ENCODE results near the gene FES. TPM values are rescaled to one million over a fixed set of nuclear protein-coding genes. Genes with fewer than 3 reads are reported as not detected.

FES gene
- total and polyA plus RNA-seq, 2 experiments from 2014 or later = 3.5 TPM

- H3K9ac ChIP-seq = no peak overlapping the region
- no peaks in the 10 kb centered on the region for H3K9me3 ChIP-seq (ENCODE audit: low read depth)
- no peak overlapping the region for H3K4me2 ChIP-seq (ENCODE audit: unreplicated experiment)
- H3K27ac ChIP-seq = no peak overlapping the region
- TF ChIP-seq EZH2 (IDR thresholded peaks at IDR 0.05; ENCODE audit: insufficient read depth, poor library complexity, severe bottlenecking) (no peak), EZH2phosphoT487 (IDR thresholded peaks at IDR 0.05; ENCODE audit: insufficient read depth, low read depth) (no peak)
- no peaks in the 10 kb centered on the region for H3K27me3 ChIP-seq (replicated peaks; ENCODE audit: insufficient read depth)
- WGBS, 2 experiments (ENCODE audit: low coverage in 1 of 2, low lambda C conversion rate in 2 of 2, missing lambda C conversion rate in 2 of 2) = 88 to 89% methylated on average over 32 to 35 of the region's 35 CpGs
- no peak overlapping the region for H2AFZ ChIP-seq
- H3K4me3 ChIP-seq = no peak overlapping the region
- in situ Hi-C loops (cut with MboI) = loop anchor here (10.0 to 25.0 kb wide), 2 partner anchors 227 to 569 kb away; no protein-coding TSS in a partner anchor
- H3K36me3 ChIP-seq (ENCODE audit: low read depth) = peaks cover 5% of the 10 kb centered on the region; the same call in 1 of the 2 replicates
- peaks cover 6% of the 10 kb centered on the region; the same call in 1 of the 2 replicates for H3F3A ChIP-seq (ENCODE audit: insufficient read depth)
- H4K20me1 ChIP-seq (ENCODE audit: insufficient read depth) = no peaks in the 10 kb centered on the region
- H3K9me2 ChIP-seq (ENCODE audit: insufficient read depth) = no peaks in the 10 kb centered on the region
- H3K4me1 ChIP-seq (ENCODE audit: insufficient read depth) = peaks cover 4% of the 10 kb centered on the region; the same call in 1 of the 2 replicates
- DNase-seq = no peak
- H3K79me2 ChIP-seq (ENCODE audit: insufficient read depth) = 0 out of 2 replicates have a peak, but pooled peaks cover 3% of the 10 kb centered on the region
Observed at GRCh38 chr15:90881181-90881977, 2.9 kb upstream of the FES start.

- Histone ChIP-seq H3K9me3 (ENCODE audit: low read depth) (no peaks in the 10 kb centered on the region), H2AFZ (no peak overlapping the region), H3K9ac (no peak overlapping the region), H3K9me2 (ENCODE audit: insufficient read depth) (no peaks in the 10 kb centered on the region), H3K27me3 (replicated peaks; ENCODE audit: insufficient read depth) (no peaks in the 10 kb centered on the region), H3K27ac (no peak overlapping the region), H4K20me1 (ENCODE audit: insufficient read depth) (no peaks in the 10 kb centered on the region), H3K36me3 (ENCODE audit: low read depth) (peaks cover 5% of the 10 kb centered on the region; the same call in 1 of the 2 replicates), H3K79me2 (ENCODE audit: insufficient read depth) (no peaks in the 10 kb centered on the region), H3F3A (ENCODE audit: insufficient read depth) (peaks cover 6% of the 10 kb centered on the region; the same call in 1 of the 2 replicates), H3K4me3 (no peak overlapping the region), H3K4me1 (ENCODE audit: insufficient read depth) (peaks cover 4% of the 10 kb centered on the region; the same call in 1 of the 2 replicates), H3K4me2 (ENCODE audit: unreplicated experiment) (no peak overlapping the region)
- TF ChIP-seq EZH2phosphoT487 (IDR thresholded peaks at IDR 0.05; ENCODE audit: insufficient read depth, low read depth) (no peak), EZH2 (IDR thresholded peaks at IDR 0.05; ENCODE audit: insufficient read depth, poor library complexity, severe bottlenecking) (no peak)
- WGBS, 2 experiments (ENCODE audit: low coverage in 1 of 2, low lambda C conversion rate in 2 of 2, missing lambda C conversion rate in 2 of 2) = 86 to 90% methylated on average over 18 to 19 of the region's 19 CpGs
- DNase-seq = no peak
- in situ Hi-C loops (cut with MboI) = loop anchor here (10.0 to 25.0 kb wide), 2 partner anchors 227 to 570 kb away; no protein-coding TSS in a partner anchor
Observed at GRCh38 chr15:90881978-90882721, 2.2 kb upstream of the FES start.

GRCh38 chr15:90882781-90883525 is 1.4 kb upstream of the FES start:
- in situ Hi-C loops (cut with MboI) = loop anchor here (10.0 to 25.0 kb wide), 2 partner anchors 228 to 571 kb away; no protein-coding TSS in a partner anchor
- Histone ChIP-seq H3K9ac (peak overlapping the region; percentile 85), H3K9me2 (ENCODE audit: insufficient read depth) (no peaks in the 10 kb centered on the region), H3K27me3 (replicated peaks; ENCODE audit: insufficient read depth) (no peaks in the 10 kb centered on the region), H3K4me1 (ENCODE audit: insufficient read depth) (peaks cover 4% of the 10 kb centered on the region; the same call in 1 of the 2 replicates), H3K4me3 (no peak overlapping the region), H2AFZ (no peak overlapping the region), H3K4me2 (ENCODE audit: unreplicated experiment) (no peak overlapping the region), H3F3A (ENCODE audit: insufficient read depth) (peaks cover 6% of the 10 kb centered on the region; the same call in 1 of the 2 replicates), H3K79me2 (ENCODE audit: insufficient read depth) (no peaks in the 10 kb centered on the region), H4K20me1 (ENCODE audit: insufficient read depth) (no peaks in the 10 kb centered on the region), H3K36me3 (ENCODE audit: low read depth) (0 out of 2 replicates have a peak, but pooled peaks cover 5% of the 10 kb centered on the region), H3K9me3 (ENCODE audit: low read depth) (no peaks in the 10 kb centered on the region), H3K27ac (no peak overlapping the region)
- TF ChIP-seq EZH2phosphoT487 (IDR thresholded peaks at IDR 0.05; ENCODE audit: insufficient read depth, low read depth) (no peak), EZH2 (IDR thresholded peaks at IDR 0.05; ENCODE audit: insufficient read depth, poor library complexity, severe bottlenecking) (no peak)
- 78 to 87% methylated on average over 12 to 13 of the region's 13 CpGs for WGBS, 2 experiments (ENCODE audit: low coverage in 1 of 2, low lambda C conversion rate in 2 of 2, missing lambda C conversion rate in 2 of 2)
- DNase-seq = no peak
